ENCODE data around the gene TMEM116. TPM values are rescaled to one million over a fixed set of nuclear protein-coding genes. Genes with fewer than 3 reads are reported as not detected.
"Not testable (repeated sequence)": the region's sequence is repeated elsewhere in the genome, so short reads cannot be mapped to it uniquely, and the experiment has no call there.

The TMEM116 gene
- total and polyA plus RNA-seq, 7 donors = 3.0 to 16.6 (median 7.5) TPM

DNA sequence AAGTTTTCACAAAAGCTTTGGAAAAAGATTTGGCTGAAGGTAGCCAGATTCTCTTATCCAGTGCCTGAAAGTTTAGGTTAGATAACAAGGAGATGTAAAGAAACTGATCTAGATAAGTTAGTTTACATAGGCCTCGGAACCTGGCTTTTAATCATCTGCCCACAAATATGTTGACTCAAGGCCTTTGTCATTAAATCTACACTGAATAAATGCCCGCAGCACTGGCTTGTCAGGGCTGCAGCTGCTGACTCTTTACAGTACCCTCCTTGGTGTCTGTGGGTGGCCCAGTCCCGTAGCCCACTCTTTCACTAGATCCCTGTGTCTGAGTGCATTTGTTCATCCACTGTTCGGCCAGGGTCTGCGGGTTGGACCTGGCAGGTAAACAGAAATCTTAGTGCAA, 58.0 kb downstream of the TMEM116 start:
- no peak for TF ChIP-seq POLR2AphosphoS5 (IDR thresholded peaks at IDR 0.05)
- TF ChIP-seq, protein P1, sequence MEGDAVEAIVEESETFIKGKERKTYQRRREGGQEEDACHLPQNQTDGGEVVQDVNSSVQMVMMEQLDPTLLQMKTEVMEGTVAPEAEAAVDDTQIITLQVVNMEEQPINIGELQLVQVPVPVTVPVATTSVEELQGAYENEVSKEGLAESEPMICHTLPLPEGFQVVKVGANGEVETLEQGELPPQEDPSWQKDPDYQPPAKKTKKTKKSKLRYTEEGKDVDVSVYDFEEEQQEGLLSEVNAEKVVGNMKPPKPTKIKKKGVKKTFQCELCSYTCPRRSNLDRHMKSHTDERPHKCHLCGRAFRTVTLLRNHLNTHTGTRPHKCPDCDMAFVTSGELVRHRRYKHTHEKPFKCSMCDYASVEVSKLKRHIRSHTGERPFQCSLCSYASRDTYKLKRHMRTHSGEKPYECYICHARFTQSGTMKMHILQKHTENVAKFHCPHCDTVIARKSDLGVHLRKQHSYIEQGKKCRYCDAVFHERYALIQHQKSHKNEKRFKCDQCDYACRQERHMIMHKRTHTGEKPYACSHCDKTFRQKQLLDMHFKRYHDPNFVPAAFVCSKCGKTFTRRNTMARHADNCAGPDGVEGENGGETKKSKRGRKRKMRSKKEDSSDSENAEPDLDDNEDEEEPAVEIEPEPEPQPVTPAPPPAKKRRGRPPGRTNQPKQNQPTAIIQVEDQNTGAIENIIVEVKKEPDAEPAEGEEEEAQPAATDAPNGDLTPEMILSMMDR (IDR thresholded peaks at IDR 0.05) = no peak
- TF ChIP-seq POLR2A (IDR thresholded peaks at IDR 0.05) = no peak
- TF ChIP-seq EP300 (IDR thresholded peaks at IDR 0.05) = no peak
- Histone ChIP-seq H3K36me3 (no peaks in the 10 kb centered on the region), H3K27ac (no peak overlapping the region), H3K9me3 (no peaks in the 10 kb centered on the region), H3K27me3 (no peaks in the 10 kb centered on the region), H3K4me3 (no peak overlapping the region), H3K4me1 (no peaks in the 10 kb centered on the region)
- no peak for DNase-seq
- intact Hi-C loops (cut with DNase I) = no loop called here
- 72 to 89% methylated on average over 5 of the region's 5 CpGs for WGBS, 2 donors

DNA sequence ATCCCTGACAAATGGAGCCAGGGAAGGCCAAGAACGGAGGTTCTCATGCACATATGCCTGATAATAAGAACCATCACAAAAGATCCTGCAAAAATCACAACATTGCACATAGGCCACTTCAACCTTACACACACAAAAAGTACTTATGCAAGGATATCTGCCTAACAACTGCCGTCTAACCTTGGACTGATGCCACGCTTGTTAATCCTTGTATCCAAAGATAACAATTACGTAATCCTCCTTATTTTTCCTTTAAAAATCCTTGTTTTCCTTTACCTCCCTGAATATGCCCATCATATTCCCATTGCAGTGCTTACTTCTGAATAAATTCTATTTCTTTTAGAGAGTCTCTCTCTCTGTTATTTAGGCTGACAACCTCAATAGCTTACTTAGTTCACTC, 59.5 kb downstream of the TMEM116 start:
- no peak for DNase-seq
- Histone ChIP-seq H3K4me3 (no peak overlapping the region), H3K27ac (no peak overlapping the region), H3K9me3 (no peaks in the 10 kb centered on the region), H3K4me1 (no peaks in the 10 kb centered on the region), H3K27me3 (no peaks in the 10 kb centered on the region), H3K36me3 (no peaks in the 10 kb centered on the region)
- TF ChIP-seq, protein P1 (IDR thresholded peaks at IDR 0.05) = no peak
- TF ChIP-seq POLR2AphosphoS5 (IDR thresholded peaks at IDR 0.05) (no peak), EP300 (IDR thresholded peaks at IDR 0.05) (no peak), POLR2A (IDR thresholded peaks at IDR 0.05) (no peak)
- 53 to 77% methylated on average over 4 of the region's 4 CpGs for WGBS, 2 donors
- intact Hi-C loops (cut with DNase I) = no loop called here

GRCh38 chr12:111952084-111952787, 60.7 kb downstream of the TMEM116 start:
- WGBS, 2 donors = 95 to 97% methylated on average over 4 of the region's 4 CpGs
- H3K36me3 ChIP-seq; H3K27ac ChIP-seq; H3K4me1 ChIP-seq; DNase-seq; H3K9me3 ChIP-seq; intact Hi-C loops (cut with DNase I); H3K4me3 ChIP-seq; H3K27me3 ChIP-seq: not testable (repeated sequence)

DNA sequence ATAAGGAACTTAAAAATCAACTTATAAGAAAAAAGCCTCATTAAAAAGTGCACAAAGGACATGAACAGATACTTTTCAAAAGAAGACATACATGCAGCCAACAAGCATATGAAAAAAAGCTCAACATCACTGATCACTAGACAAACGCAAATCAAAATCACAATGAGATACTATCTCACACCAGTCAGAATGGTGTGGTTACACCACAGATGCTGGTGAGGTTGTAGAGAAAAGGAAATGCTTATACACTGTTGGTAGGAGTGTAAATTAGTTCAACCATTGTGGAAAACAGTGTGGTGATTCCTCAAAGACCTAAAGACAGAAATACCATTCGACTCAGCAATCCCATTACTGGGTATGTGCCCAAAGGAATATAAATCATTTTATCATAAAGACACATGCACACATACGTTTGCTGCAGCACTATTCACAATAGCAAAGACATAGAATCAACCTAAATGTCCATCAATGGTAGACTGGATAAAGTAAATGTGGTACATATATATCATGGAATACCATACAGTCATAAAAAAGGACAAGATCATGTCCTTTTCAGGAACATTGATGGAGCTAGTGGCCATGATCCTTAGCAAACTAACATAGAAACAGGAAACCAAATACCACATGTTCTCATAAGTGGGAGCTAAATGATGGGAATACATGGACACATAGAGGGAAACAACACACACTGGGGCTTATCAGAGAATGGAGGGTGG, 61.8 kb downstream of the TMEM116 start:
- 64 to 86% methylated on average over 3 of the region's 3 CpGs for WGBS, 2 donors
- H3K27me3 ChIP-seq; H3K4me1 ChIP-seq; H3K36me3 ChIP-seq; DNase-seq; H3K9me3 ChIP-seq; intact Hi-C loops (cut with DNase I); H3K4me3 ChIP-seq; H3K27ac ChIP-seq: not testable (repeated sequence)

DNA sequence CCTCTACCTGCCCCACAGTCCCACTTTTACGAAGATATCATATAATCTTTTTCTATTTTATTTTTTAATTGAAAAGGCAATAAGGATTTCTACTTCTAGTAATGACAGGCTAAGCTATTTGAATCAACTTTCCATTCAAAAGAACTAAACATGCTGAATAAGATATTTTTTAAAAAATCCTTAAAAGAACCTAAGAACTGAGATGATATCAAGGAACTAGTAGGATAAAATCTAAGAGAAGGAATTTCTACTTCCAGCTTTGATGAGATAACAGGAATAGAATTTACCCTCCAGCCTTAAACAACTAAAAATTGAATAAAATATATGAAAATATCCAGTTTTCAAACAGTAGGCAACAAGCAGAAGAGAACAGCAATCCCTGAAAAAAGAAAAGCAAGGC, 69.0 kb downstream of the TMEM116 start:
- Histone ChIP-seq H3K4me3 (no peak overlapping the region), H3K9me3 (no peaks in the 10 kb centered on the region), H3K27ac (no peak overlapping the region), H3K4me1 (peaks cover 0 to 9% (median 7%) of the 10 kb centered on the region in 4 donors), H3K27me3 (no peaks in the 10 kb centered on the region), H3K36me3 (no peaks in the 10 kb centered on the region)
- WGBS, 2 donors = 96 to 97% methylated on average over 1 of the region's 1 CpG
- intact Hi-C loops (cut with DNase I) = loop anchor here (10.0 kb wide), 1 partner anchor 221 kb away; no protein-coding TSS in a partner anchor
- DNase-seq = no peak
- no peak for TF ChIP-seq EP300 (IDR thresholded peaks at IDR 0.05)
- TF ChIP-seq POLR2A (IDR thresholded peaks at IDR 0.05) = no peak
- no peak for TF ChIP-seq POLR2AphosphoS5 (IDR thresholded peaks at IDR 0.05)

DNA sequence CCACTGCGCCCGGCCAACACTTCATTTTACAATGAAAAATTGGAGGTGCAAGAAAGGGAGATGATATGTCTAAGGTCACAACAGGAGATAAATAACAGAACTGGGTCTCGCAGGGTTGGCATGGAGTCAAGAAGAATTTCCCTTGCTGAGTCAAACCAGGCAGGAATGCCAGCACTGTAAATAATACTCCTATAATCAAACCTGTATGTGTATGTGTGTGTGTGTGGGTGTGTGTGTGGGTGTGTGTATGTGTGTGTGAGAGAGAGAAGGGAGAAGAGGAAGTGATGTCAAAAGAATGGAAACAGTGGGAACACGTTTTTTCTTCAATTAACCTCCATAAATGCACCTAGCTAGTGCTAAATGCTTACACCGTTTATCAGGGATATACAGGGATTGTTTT, 70.4 kb downstream of the TMEM116 start:
- TF ChIP-seq POLR2A (IDR thresholded peaks at IDR 0.05) (no peak), POLR2AphosphoS5 (IDR thresholded peaks at IDR 0.05) (peak in 1 of 4 donors; percentile 45)
- Histone ChIP-seq H3K4me3 (no peak overlapping the region), H3K27ac (peak overlapping the region in 3 of 4 donors; percentile 3 to 50 (median 43)), H3K4me1 (peaks cover 0 to 19% (median 14%) of the 10 kb centered on the region in 4 donors), H3K36me3 (no peaks in the 10 kb centered on the region), H3K9me3 (no peaks in the 10 kb centered on the region), H3K27me3 (no peaks in the 10 kb centered on the region)
- DNase-seq = no peak
- intact Hi-C loops (cut with DNase I) = loop anchor here (10.0 kb wide), 1 partner anchor 222 kb away; no protein-coding TSS in a partner anchor
- 40 to 64% methylated on average over 5 of the region's 5 CpGs for WGBS, 2 donors

Data from sigmoid colon (tissue), 7 donors.